ENCODE results near the gene BCAN. TPM values are rescaled to one million over a fixed set of nuclear protein-coding genes. Genes with fewer than 3 reads are reported as not detected.

BCAN gene
- total RNA-seq, 1 experiment from 2014 or later, result 0.37 TPM

DNA sequence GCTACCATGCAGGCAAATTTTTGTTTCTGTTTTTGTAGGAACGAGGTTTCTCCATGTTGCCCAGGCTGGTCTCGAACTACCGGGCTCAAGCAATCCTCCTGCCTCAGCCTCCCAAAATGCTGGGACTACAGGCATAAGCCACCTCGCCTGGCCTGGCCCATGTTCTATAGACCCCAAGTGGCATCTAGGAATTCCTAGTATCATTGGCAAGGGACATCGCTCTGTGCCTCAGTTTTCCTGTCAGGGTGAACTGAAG is 20.8 kb downstream of the BCAN start:
- Mint-ChIP-seq H3K4me3 (ENCODE audit: unreplicated experiment) (no peak overlapping the region), H3K9me3 (ENCODE audit: unreplicated experiment) (no peaks in the 10 kb centered on the region), H3K36me3 (ENCODE audit: insufficient read depth, unreplicated experiment) (peaks cover 13% of the 10 kb centered on the region), H3K4me1 (ENCODE audit: insufficient read depth, unreplicated experiment) (peaks cover 48% of the 10 kb centered on the region), H3K27me3 (ENCODE audit: insufficient read depth, unreplicated experiment) (no peaks in the 10 kb centered on the region), H3K27ac (ENCODE audit: low read depth, unreplicated experiment) (no peak overlapping the region)
- intact Hi-C loops (cut with micrococcal nuclease), result no loop called here
- TF ChIP-seq, protein P1, sequence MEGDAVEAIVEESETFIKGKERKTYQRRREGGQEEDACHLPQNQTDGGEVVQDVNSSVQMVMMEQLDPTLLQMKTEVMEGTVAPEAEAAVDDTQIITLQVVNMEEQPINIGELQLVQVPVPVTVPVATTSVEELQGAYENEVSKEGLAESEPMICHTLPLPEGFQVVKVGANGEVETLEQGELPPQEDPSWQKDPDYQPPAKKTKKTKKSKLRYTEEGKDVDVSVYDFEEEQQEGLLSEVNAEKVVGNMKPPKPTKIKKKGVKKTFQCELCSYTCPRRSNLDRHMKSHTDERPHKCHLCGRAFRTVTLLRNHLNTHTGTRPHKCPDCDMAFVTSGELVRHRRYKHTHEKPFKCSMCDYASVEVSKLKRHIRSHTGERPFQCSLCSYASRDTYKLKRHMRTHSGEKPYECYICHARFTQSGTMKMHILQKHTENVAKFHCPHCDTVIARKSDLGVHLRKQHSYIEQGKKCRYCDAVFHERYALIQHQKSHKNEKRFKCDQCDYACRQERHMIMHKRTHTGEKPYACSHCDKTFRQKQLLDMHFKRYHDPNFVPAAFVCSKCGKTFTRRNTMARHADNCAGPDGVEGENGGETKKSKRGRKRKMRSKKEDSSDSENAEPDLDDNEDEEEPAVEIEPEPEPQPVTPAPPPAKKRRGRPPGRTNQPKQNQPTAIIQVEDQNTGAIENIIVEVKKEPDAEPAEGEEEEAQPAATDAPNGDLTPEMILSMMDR (IDR thresholded peaks at IDR 0.05; ENCODE audit: unreplicated experiment), result no peak
- ChIA-PET CTCF (interaction anchor here (0.9 to 13.0 kb wide), 5 partner anchors 18 to 176 kb away, joined by 3 to 552 read pairs (median 18); partner anchors contain the start of genes CRABP2, HAPLN2 and NES), POLR2A (interaction anchor here (0.6 to 3.6 kb wide), 3 partner anchors 24 to 105 kb away, joined by 3 to 58 read pairs (median 4); partner anchors contain the start of genes ISG20L2, METTL25B and PRCC)
- no peak for DNase-seq (ENCODE audit: unreplicated experiment)
- BruUV-seq (replicated peaks), result no TSS peak

DNA sequence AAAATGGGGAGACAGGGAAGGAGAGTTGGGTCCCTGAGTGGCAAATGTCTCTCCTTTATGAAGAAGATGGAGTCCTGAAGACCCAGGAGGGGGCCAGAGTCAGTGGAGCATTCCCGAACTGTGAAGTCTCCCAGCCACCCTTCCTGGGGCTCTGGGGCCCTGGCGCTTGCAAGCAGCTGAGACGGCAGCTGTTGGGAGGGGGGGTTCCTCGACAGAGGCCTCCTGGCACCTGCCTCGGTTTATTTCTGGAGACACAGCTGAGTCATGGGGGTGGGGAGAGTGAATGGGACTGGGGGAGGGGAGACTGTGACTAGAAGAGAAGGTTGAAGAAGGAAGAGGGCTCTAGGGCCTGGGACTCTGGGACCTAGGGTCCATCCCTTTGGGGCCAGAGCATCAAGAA is 21.3 kb downstream of the BCAN start:
- Mint-ChIP-seq H3K27me3 (ENCODE audit: insufficient read depth, unreplicated experiment) (no peaks in the 10 kb centered on the region), H3K4me1 (ENCODE audit: insufficient read depth, unreplicated experiment) (peaks cover 44% of the 10 kb centered on the region), H3K4me3 (ENCODE audit: unreplicated experiment) (no peak overlapping the region), H3K9me3 (ENCODE audit: unreplicated experiment) (no peaks in the 10 kb centered on the region), H3K27ac (ENCODE audit: low read depth, unreplicated experiment) (no peak overlapping the region), H3K36me3 (ENCODE audit: insufficient read depth, unreplicated experiment) (peaks cover 12% of the 10 kb centered on the region)
- CTCF ChIA-PET, result interaction anchor here (1.1 to 13.0 kb wide), 3 partner anchors 17 to 63 kb away, joined by 3 to 552 read pairs (median 396); partner anchors contain the start of genes HAPLN2 and NES
- BruUV-seq (replicated peaks), result no TSS peak
- DNase-seq (ENCODE audit: unreplicated experiment), result peak; percentile 35
- POLR2A ChIA-PET, result interaction anchor here (0.6 to 1.4 kb wide), 2 partner anchors 23 to 104 kb away, joined by 3 to 4 read pairs; partner anchors contain the start of gene PRCC
- TF ChIP-seq, protein P1 (IDR thresholded peaks at IDR 0.05; ENCODE audit: unreplicated experiment), result no peak
- intact Hi-C loops (cut with micrococcal nuclease), result no loop called here

DNA sequence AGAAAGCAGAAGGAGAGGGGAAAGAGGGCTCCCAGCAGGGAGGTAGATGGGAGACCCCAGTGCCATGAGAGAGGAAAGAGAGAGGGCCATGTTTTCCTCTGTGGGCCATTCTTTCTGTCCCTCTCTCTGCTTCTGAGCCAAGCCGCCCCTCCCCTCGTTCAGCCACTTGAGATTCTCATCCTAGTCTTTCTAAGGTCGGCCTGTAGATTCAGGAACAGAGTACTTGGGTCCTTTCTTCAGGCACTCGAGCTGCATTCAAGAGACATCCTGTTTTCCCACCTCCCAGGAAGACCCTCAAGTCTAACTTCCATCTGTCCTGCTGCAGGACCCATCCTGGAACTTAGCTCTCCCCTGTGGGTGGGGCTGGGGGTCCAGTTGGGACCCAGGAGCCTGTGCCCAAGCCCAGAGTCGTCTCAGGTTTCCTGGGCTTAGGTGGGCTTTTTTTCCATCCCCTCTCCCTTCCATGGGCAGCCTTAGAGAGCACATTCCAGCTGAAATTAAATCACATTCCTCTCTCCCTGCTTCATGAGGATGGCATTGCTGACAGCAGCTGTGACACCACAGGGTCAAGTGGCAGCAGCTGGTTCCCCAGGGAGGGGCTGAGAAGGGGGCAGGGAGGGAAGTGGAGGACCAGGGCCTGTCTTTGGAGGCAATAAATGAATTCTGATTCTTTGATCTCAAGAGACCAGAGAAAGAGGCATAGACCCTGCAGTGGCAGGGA is 22.3 kb downstream of the BCAN start:
- Mint-ChIP-seq H3K36me3 (ENCODE audit: insufficient read depth, unreplicated experiment) (peaks cover 11% of the 10 kb centered on the region), H3K4me1 (ENCODE audit: insufficient read depth, unreplicated experiment) (peaks cover 43% of the 10 kb centered on the region), H3K4me3 (ENCODE audit: unreplicated experiment) (no peak overlapping the region), H3K27me3 (ENCODE audit: insufficient read depth, unreplicated experiment) (no peaks in the 10 kb centered on the region), H3K9me3 (ENCODE audit: unreplicated experiment) (no peaks in the 10 kb centered on the region), H3K27ac (ENCODE audit: low read depth, unreplicated experiment) (no peak overlapping the region)
- BruUV-seq (replicated peaks), result no TSS peak
- TF ChIP-seq, protein P1 (IDR thresholded peaks at IDR 0.05; ENCODE audit: unreplicated experiment), result no peak
- intact Hi-C loops (cut with micrococcal nuclease), result no loop called here
- DNase-seq (ENCODE audit: unreplicated experiment), result no peak
- ChIA-PET POLR2A (no interaction called here), CTCF (interaction anchor here (0.7 to 13.0 kb wide), 6 partner anchors 16 to 106 kb away, joined by 3 to 552 read pairs (median 7); partner anchors contain the start of genes HAPLN2 and NES)

DNA sequence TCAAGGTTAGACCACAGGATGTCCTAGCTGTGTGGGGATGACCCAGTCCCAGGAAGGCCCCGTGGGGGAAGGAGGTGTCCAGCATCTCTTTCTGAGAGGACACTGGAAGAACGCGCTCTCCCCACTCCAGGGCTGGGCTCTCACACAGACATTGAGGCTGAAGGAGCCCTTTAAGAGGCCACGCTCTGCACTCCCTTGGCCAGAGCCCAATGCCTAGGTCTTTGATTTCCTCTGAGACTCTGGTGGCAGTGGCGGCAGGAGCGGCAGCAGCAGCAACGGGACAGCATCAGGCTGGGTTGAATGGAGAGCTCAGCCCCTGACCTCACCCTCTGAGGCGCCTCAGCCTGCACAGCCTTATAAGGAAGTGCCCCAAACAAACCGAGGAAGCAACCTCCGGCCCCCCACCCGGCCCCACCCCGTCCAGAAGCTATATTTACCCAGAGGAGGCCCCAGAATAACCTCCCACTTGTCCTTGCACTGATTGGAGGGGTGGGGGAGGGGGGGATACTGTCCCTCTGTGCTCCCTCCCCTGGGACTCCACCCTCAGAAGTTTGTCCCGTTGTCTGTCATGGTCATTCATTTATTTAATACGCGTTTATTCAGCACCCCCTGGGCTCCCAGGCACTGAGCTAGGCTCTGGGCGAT is 23.0 kb downstream of the BCAN start:
- CTCF ChIA-PET, result interaction anchor here (0.6 to 13.0 kb wide), 6 partner anchors 16 to 306 kb away, joined by 3 to 552 read pairs (median 7); partner anchors contain the start of genes HAPLN2 and NES
- no peak for DNase-seq (ENCODE audit: unreplicated experiment)
- BruUV-seq (replicated peaks), result no TSS peak
- Mint-ChIP-seq H3K36me3 (ENCODE audit: insufficient read depth, unreplicated experiment) (peaks cover 4% of the 10 kb centered on the region), H3K4me3 (ENCODE audit: unreplicated experiment) (no peak overlapping the region), H3K27me3 (ENCODE audit: insufficient read depth, unreplicated experiment) (no peaks in the 10 kb centered on the region), H3K27ac (ENCODE audit: low read depth, unreplicated experiment) (no peak overlapping the region), H3K9me3 (ENCODE audit: unreplicated experiment) (no peaks in the 10 kb centered on the region), H3K4me1 (ENCODE audit: insufficient read depth, unreplicated experiment) (peaks cover 36% of the 10 kb centered on the region)
- TF ChIP-seq, protein P1 (IDR thresholded peaks at IDR 0.05; ENCODE audit: unreplicated experiment), result no peak
- POLR2A ChIA-PET, result no interaction called here
- intact Hi-C loops (cut with micrococcal nuclease), result no loop called here
